MCF 10A (cell line): ENCODE results near the gene CALN1. TPM values are rescaled to one million over a fixed set of nuclear protein-coding genes. Genes with fewer than 3 reads are reported as not detected.

Experiments
- BruUV-seq: library from RNA; stranded (reverse); fragments of 400-500 nt; replicated peaks from 2 replicates; lab custom pipeline; 2021; lab: Mats Ljungman, UMichigan
- CTCF ChIA-PET: fragments of 300-600 bp; sonication (Branson Sonifier 250); formaldehyde crosslinking; extraction: SDS; loops from one replicate; lab custom pipeline; 2021; ENCODE audit warnings: antibody characterized with exemption, inconsistent platforms; lab: Yijun Ruan, JAX
- POLR2A ChIA-PET: fragments of 300-600, 350-650 bp; sonication (Branson Sonifier 250); formaldehyde crosslinking; extraction: SDS; loops from one replicate; lab custom pipeline; 2020; ENCODE audit warnings: antibody characterized with exemption, inconsistent platforms; lab: Yijun Ruan, JAX
- DNase-seq: peaks from one replicate; pipeline ENCODE4 v3.0.0-alpha.2; 2018; ENCODE audit not compliant: unreplicated experiment
- H3K27ac Mint-ChIP-seq: one replicate; pipeline ENCODE4 v1.8.0; 2022; ENCODE audit warnings: mild to moderate bottlenecking, low read depth, mixed read lengths; ENCODE audit not compliant: unreplicated experiment
- H3K27me3 Mint-ChIP-seq: one replicate; pipeline ENCODE4 v1.8.0; 2022; ENCODE audit warnings: mixed read lengths; ENCODE audit not compliant: insufficient read depth, unreplicated experiment
- H3K36me3 Mint-ChIP-seq: one replicate; pipeline ENCODE4 v1.8.0; 2022; ENCODE audit warnings: mild to moderate bottlenecking, moderate library complexity, mixed read lengths; ENCODE audit not compliant: insufficient read depth, unreplicated experiment
- H3K4me1 Mint-ChIP-seq: one replicate; pipeline ENCODE4 v1.8.0; 2022; ENCODE audit warnings: mixed read lengths; ENCODE audit not compliant: insufficient read depth, unreplicated experiment
- H3K4me3 Mint-ChIP-seq: one replicate; pipeline ENCODE4 v1.8.0; 2022; ENCODE audit warnings: mild to moderate bottlenecking, moderate library complexity, mixed read lengths; ENCODE audit not compliant: unreplicated experiment
- H3K9me3 Mint-ChIP-seq: one replicate; pipeline ENCODE4 v1.8.0; 2022; ENCODE audit warnings: mixed read lengths; ENCODE audit not compliant: unreplicated experiment
- CTCF ChIP-seq: fragments of 200-600 bp; IDR thresholded peaks from one replicate; pipeline ENCODE4 v1.8.0; 2022; ENCODE audit warnings: antibody characterized with exemption, mild to moderate bottlenecking; ENCODE audit not compliant: unreplicated experiment
- intact Hi-C: fragments of 100-400 bp; cut with micrococcal nuclease; formaldehyde crosslinking; loops from 2 replicates; pipeline ENCODE4 v1.14.1; 2022
- total RNA-seq: library from RNA; stranded (reverse); gene quantifications from 2 replicates; pipeline ENCODE4 v1.2.3, GENCODE V29; 2022

Gene CALN1
- total RNA-seq, 1 experiment from 2014 or later, result not detected

- POLR2A ChIA-PET, result no interaction called here
- Mint-ChIP-seq H3K9me3 (peaks cover 12% of the 10 kb centered on the region), H3K4me1 (peaks cover 8% of the 10 kb centered on the region), H3K27ac (no peak overlapping the region), H3K36me3 (no peaks in the 10 kb centered on the region), H3K4me3 (no peak overlapping the region), H3K27me3 (peaks cover 20% of the 10 kb centered on the region)
- no peak for DNase-seq
- intact Hi-C loops, result no loop called here
- CTCF ChIA-PET, result interaction anchor here (0.7 kb wide), 1 partner anchor 82 kb away, joined by 4 read pairs; no protein-coding TSS in a partner anchor
- no TSS peak for BruUV-seq
- TF ChIP-seq CTCF, result no peak
These were observed 75.3 kb downstream of the CALN1 start for GRCh38 chr7:72336632-72337389.

GRCh38 chr7:72336382-72336631, 75.8 kb downstream of the CALN1 start:
- Mint-ChIP-seq H3K4me3 (no peak overlapping the region), H3K36me3 (no peaks in the 10 kb centered on the region), H3K9me3 (peaks cover 12% of the 10 kb centered on the region), H3K4me1 (peaks cover 8% of the 10 kb centered on the region), H3K27me3 (peaks cover 24% of the 10 kb centered on the region), H3K27ac (no peak overlapping the region)
- no peak for TF ChIP-seq CTCF
- DNase-seq, result no peak
- ChIA-PET POLR2A (no interaction called here), CTCF (interaction anchor here (0.7 kb wide), 1 partner anchor 82 kb away, joined by 4 read pairs; no protein-coding TSS in a partner anchor)
- intact Hi-C loops, result no loop called here
- no TSS peak for BruUV-seq

- POLR2A ChIA-PET, result no interaction called here
- no TSS peak for BruUV-seq
- Mint-ChIP-seq H3K4me3 (no peak overlapping the region), H3K4me1 (peaks cover 8% of the 10 kb centered on the region), H3K27me3 (peaks cover 30% of the 10 kb centered on the region), H3K27ac (no peak overlapping the region), H3K9me3 (peaks cover 12% of the 10 kb centered on the region), H3K36me3 (no peaks in the 10 kb centered on the region)
- no peak for DNase-seq
- no peak for TF ChIP-seq CTCF
- CTCF ChIA-PET, result interaction anchor here (0.6 kb wide), 1 partner anchor 23 kb away, joined by 3 read pairs; no protein-coding TSS in a partner anchor
- intact Hi-C loops, result no loop called here
These were observed 76.4 kb downstream of the CALN1 start for GRCh38 chr7:72335561-72336381.

- ChIA-PET POLR2A (no interaction called here), CTCF (interaction anchor here (0.8 to 1.5 kb wide), 5 partner anchors 9 to 150 kb away, joined by 3 to 4 read pairs (median 3); no protein-coding TSS in a partner anchor)
- no peak for DNase-seq
- H3K9me3 Mint-ChIP-seq, result peaks cover 11% of the 10 kb centered on the region
- no peak overlapping the region for H3K27ac Mint-ChIP-seq
- H3K4me3 Mint-ChIP-seq, result no peak overlapping the region
- TF ChIP-seq CTCF, result no peak
- no peaks in the 10 kb centered on the region for H3K36me3 Mint-ChIP-seq
- H3K4me1 Mint-ChIP-seq, result peaks cover 8% of the 10 kb centered on the region
- BruUV-seq, result no TSS peak
- intact Hi-C loops, result no loop called here
- H3K27me3 Mint-ChIP-seq, result peaks cover 35% of the 10 kb centered on the region
These were observed 77.4 kb downstream of the CALN1 start for GRCh38 chr7:72334698-72335097.
